CD1c-positive myeloid dendritic cell (primary cell): ENCODE results near the gene LDAH.
"Not testable (repeated sequence)": the region's sequence is repeated elsewhere in the genome, so short reads cannot be mapped to it uniquely, and the experiment has no call there.

ENCODE experiments used
- DNase-seq: peaks from one replicate; pipeline ENCODE4 v3.0.0-alpha.2; 2016; ENCODE audit errors: extremely low spot score

LDAH gene

GRCh38 chr2:20822535-20823490 is at the start of gene LDAH:
Gene LDAH (minus strand): TSS chr2:20823101. CDS start chr2:20801463, 21,638 bp downstream.
- DNase-seq = peak; percentile 78

- no peak for DNase-seq
These were observed 45.5 kb upstream of the LDAH start for GRCh38 chr2:20868377-20868776.

GRCh38 chr2:20862850-20863249 is 39.9 kb upstream of the LDAH start:
- DNase-seq = no peak

- DNase-seq = no peak
These were observed 32.6 kb upstream of the LDAH start for GRCh38 chr2:20855456-20855855.

- no peak for DNase-seq
These were observed 29.8 kb upstream of the LDAH start for GRCh38 chr2:20852670-20853069.

- DNase-seq = no peak
These were observed 29.2 kb upstream of the LDAH start for GRCh38 chr2:20852139-20852538.

- DNase-seq = no peak
These were observed 21.3 kb upstream of the LDAH start for GRCh38 chr2:20844246-20844645.

GRCh38 chr2:20839052-20839451 is 16.2 kb upstream of the LDAH start:
- no peak for DNase-seq

GRCh38 chr2:20838016-20838415 is 15.1 kb upstream of the LDAH start:
- no peak for DNase-seq

GRCh38 chr2:20836521-20836920 is 13.6 kb upstream of the LDAH start:
- DNase-seq = no peak

- DNase-seq = no peak
These were observed 11.4 kb upstream of the LDAH start for GRCh38 chr2:20834331-20834730.

- DNase-seq = no peak
These were observed 9.7 kb upstream of the LDAH start for GRCh38 chr2:20832606-20833005.

- no peak for DNase-seq
These were observed 7.0 kb upstream of the LDAH start for GRCh38 chr2:20829861-20830260.

GRCh38 chr2:20823917-20824316 is 1.0 kb upstream of the LDAH start:
- DNase-seq = no peak

- DNase-seq = no peak
These were observed 4.1 kb downstream of the LDAH start for GRCh38 chr2:20818820-20819219.

GRCh38 chr2:20815216-20815615 is 7.7 kb downstream of the LDAH start:
- DNase-seq = no peak

- DNase-seq = no peak
These were observed 10.1 kb downstream of the LDAH start for GRCh38 chr2:20812779-20813178.

GRCh38 chr2:20806286-20806685 is 16.6 kb downstream of the LDAH start:
- no peak for DNase-seq

GRCh38 chr2:20803974-20804373 is 18.9 kb downstream of the LDAH start:
- DNase-seq = no peak

- DNase-seq = no peak
These were observed 19.6 kb downstream of the LDAH start for GRCh38 chr2:20803226-20803682.

- no peak for DNase-seq
These were observed 25.8 kb downstream of the LDAH start for GRCh38 chr2:20797096-20797495.

- no peak for DNase-seq
These were observed 26.5 kb downstream of the LDAH start for GRCh38 chr2:20796374-20796791.

GRCh38 chr2:20793944-20794343 is 29.0 kb downstream of the LDAH start:
- not testable (repeated sequence) for DNase-seq
